Neural cell (in vitro differentiated cells): ENCODE data around the gene ST3GAL5.

Experiments used
- EZH2 ChIP-seq: fragments of 200-600, 300-800 bp; shearing (Covaris generic), sonication (generic); IDR thresholded peaks from 2 replicates; pipeline ENCODE4 v1.6.1; 2014; ENCODE audit warnings: antibody characterized with exemption, low read length, borderline replicate concordance, mild to moderate bottlenecking; ENCODE audit not compliant: insufficient read depth, poor library complexity, severe bottlenecking
- POLR2AphosphoS5 ChIP-seq: IDR thresholded peaks from 2 replicates; pipeline ENCODE4 v1.6.1; 2012
- RAD21 ChIP-seq: fragments of 450-650 bp; conservative IDR thresholded peaks from 2 replicates; pipeline ENCODE4 v1.6.1; 2014; ENCODE audit warnings: antibody characterized with exemption, mild to moderate bottlenecking, moderate library complexity
- TF ChIP-seq, protein P1 (sequence below): fragments of 450-650 bp; IDR thresholded peaks from 2 replicates; pipeline ENCODE4 v1.5.1; 2014; ENCODE audit warnings: antibody characterized with exemption, mild to moderate bottlenecking, moderate library complexity; ENCODE audit not compliant: poor library complexity, severe bottlenecking

DNA sequence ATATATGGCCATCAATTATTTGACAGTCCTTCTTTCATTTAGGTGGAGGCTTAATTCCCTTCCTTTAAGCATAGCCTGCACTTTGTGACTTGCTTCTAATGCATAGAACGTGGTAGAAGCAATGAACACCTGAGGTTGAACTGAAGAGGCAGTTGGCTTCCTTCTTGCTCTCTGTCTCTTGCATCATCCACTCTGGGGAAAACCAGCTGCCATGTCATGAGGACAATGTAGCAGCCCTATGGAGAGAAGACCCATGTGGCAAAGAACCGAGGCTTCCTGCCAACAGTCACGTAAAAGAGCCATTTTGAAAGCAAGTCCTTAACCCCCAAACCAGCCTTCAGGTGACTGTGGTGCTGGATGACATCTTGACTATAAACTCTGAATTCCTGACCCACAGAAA is 88.2 kb downstream of the ST3GAL5 start:
- TF ChIP-seq, protein P1, sequence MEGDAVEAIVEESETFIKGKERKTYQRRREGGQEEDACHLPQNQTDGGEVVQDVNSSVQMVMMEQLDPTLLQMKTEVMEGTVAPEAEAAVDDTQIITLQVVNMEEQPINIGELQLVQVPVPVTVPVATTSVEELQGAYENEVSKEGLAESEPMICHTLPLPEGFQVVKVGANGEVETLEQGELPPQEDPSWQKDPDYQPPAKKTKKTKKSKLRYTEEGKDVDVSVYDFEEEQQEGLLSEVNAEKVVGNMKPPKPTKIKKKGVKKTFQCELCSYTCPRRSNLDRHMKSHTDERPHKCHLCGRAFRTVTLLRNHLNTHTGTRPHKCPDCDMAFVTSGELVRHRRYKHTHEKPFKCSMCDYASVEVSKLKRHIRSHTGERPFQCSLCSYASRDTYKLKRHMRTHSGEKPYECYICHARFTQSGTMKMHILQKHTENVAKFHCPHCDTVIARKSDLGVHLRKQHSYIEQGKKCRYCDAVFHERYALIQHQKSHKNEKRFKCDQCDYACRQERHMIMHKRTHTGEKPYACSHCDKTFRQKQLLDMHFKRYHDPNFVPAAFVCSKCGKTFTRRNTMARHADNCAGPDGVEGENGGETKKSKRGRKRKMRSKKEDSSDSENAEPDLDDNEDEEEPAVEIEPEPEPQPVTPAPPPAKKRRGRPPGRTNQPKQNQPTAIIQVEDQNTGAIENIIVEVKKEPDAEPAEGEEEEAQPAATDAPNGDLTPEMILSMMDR, result no peak
- TF ChIP-seq EZH2, result no peak
- no peak for TF ChIP-seq RAD21
- TF ChIP-seq POLR2AphosphoS5, result no peak
